GM18502 (cell line): ENCODE measurements around the gene XPC.
"Not testable (repeated sequence)": the region's sequence is repeated elsewhere in the genome, so short reads cannot be mapped to it uniquely, and the experiment has no call there.

Source experiments
- ATAC-seq: cut with Tn5 transposase; IDR thresholded peaks from one replicate; pipeline ENCODE4 v1.9.1; 2021; ENCODE audit warnings: mild to moderate bottlenecking; ENCODE audit not compliant: unreplicated experiment, poor library complexity

The XPC gene

DNA sequence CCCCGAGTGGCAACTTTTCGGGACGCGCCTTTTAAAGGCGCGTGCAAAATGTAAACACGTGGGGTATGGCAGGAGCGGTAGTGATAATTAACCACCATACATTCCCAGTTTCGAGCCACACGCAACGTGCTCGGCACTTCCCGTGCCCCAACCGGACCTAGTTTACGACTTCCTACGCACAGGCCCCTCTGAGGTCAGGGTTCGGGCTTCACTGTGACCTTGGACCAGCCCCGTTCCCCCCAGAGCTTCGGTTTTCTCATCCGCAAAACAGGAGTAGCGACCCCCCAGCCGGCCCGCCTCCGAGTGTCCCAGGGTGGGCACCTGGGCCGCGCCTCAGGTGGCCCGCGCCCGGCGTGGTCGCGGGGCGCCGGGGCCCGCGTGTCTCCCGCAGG lies 54.2 kb downstream of the XPC start:
- ATAC-seq: peak; percentile 46

DNA sequence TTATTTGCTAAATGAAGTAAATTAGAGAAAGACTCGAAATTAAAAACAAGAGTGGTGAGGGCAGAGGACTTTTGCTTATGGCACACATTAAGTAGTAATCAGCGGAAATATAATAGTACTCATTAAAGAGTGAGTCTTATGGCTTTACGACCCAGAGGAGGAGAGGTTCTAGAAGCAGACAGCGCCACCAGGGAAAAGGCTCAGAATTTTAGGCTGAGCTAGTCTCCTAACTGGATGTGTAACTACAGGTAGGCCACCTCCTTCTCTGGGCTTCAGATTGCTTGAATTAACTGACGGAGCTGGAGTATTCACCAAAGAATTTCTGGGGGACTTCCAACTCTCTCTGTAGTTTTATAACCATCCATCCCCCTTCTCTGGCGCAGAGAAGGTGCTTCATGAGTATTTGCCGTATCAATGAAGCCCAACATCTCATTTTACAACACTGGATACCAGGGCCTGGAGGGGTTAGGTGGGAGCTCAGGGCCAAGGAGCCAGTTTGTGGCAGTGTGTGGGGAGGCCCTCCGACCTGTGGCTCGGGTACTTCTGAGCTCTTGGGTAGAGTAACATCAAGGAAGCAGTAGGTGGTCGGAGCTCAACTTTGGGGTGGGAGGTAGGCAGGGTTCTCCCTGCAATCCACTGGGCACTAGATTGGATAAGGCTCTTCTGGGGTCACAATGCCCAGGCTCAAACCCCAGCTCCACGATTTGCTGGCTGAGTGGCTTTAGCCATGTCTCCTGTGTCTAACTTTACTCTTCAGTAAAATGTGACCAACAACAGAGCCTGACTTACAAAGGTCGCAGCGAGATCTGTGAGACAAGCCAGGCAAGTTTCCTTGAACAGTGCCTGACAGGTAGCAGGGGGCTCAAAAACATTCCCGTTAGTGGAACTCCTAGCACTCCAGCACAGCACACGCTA lies 54.8 kb downstream of the XPC start:
- ATAC-seq: no peak

DNA sequence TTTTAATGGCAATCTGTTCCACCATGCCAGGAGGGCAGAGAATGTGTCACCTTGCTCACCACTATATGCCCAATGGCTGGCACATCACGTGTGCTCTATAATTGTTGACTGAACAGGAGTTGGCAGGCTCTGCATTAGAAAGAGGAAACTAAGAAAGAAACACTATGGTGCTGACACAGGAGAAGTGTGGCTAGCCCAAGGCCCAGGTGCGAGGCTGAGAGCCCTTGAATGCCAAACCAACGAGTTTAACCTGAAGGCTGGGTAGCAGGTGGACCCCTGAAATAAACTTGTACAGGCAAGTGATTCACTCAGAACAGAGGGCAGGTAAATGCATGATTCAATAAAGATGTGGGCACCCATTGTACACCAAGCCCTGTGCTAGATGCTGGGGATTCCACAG lies 56.1 kb downstream of the XPC start:
- no peak for ATAC-seq

DNA sequence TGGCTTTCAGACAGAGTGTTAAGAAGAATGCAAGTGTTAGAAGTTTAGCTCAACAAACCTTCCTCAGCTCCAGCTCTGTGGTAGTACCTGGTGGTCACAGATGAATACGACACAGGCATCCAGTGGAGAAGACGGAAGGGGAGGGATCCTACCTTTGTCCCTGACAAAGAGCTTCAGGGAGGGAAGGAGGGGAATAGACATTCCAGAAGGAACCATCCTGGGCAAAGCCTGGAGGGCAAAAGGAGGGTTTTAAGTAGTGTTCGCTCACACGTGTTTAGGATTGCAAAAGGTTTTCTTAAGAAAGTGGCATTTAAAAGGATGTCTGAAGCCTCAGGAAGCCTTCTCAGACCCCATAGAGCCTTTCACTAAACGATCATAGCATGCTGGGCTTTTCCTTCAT lies 56.5 kb downstream of the XPC start:
- no peak for ATAC-seq

DNA sequence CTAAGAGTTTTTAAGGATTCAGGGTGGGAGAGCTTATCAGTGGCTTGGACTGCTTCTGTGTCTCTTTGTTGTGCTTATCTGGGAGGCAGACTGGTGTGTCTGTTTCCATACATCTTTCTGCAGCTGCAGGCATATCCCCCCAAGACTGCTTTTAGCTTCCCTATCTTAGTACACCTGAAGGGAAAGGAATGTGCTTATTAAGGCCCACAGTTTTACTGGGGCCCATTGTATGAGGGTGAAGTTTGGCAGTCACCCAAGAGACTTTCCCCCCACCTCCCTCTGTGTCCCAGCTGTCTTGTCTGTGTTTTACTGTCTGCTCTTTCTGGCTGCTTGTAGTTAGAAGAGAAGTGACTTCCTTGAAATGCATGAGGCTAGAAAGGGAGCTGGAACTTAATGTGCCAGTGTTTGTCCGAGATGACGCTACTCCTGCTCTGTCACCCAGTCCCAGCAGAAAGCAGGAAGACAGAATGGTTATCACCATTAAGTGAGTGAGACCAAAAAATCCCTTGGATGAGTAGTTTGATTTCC lies 57.4 kb downstream of the XPC start:
- not testable (repeated sequence) for ATAC-seq

DNA sequence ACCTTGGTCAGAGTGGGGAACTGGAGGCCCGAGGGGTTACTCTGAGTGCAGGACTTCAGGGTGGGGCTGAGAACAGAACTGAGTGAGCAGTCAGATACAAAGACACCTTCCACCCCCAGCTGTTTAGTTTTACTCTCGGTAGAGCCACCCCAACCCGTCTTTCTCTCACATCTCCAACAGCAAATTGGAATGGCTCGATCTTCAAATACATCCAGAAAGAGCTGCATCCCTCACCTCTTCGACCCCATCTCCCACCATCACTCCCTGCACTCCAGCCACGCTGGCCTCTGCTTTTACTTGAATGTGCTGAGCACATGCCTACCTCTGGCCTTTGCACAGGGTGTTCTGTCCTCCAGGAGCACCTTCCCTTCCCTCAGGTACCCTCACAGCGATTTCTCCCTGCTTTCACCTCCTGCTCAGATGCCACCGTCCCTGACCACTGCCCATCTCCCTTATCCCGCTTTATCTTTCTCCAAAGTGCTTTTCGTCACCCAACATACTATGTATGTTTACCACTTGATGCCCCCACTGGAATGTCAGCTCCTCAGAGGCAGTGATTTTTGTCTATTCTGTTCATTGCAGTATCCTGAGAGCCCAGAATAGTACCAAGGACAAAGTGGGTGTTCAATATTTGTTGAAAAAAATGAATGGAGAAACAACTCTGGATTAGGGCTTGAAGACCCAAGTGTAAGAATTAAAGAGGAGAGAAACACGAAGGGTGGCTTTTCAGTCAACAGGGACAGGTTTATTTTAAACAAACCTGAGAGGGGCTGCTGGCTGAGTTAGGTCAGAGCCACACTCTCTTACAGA lies 58.1 kb downstream of the XPC start:
- no peak for ATAC-seq

DNA sequence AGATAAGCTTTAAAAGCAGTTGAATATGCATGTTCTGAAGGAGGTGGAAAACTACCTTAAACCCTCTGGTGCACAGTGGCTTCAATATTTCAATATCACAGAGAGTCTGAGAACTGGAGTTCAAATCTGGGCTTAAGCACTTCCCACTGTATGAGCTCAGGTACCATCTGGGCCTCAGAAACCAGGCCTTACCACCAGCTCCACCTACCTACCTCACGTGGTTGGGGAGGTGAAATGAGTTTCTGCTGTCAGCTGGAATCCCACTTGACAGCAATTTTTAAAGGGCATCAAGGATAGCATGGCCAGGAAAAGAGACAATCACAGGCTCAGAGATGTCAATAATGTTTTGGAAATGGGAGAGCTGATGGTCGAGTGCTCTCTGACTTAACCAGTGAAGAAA lies 58.8 kb downstream of the XPC start:
- no peak for ATAC-seq

GRCh38 chr3:14118400-14119381 lies 59.7 kb downstream of the XPC start:
- no peak for ATAC-seq

GRCh38 chr3:14117468-14118399 lies 60.7 kb downstream of the XPC start:
- ATAC-seq: no peak

DNA sequence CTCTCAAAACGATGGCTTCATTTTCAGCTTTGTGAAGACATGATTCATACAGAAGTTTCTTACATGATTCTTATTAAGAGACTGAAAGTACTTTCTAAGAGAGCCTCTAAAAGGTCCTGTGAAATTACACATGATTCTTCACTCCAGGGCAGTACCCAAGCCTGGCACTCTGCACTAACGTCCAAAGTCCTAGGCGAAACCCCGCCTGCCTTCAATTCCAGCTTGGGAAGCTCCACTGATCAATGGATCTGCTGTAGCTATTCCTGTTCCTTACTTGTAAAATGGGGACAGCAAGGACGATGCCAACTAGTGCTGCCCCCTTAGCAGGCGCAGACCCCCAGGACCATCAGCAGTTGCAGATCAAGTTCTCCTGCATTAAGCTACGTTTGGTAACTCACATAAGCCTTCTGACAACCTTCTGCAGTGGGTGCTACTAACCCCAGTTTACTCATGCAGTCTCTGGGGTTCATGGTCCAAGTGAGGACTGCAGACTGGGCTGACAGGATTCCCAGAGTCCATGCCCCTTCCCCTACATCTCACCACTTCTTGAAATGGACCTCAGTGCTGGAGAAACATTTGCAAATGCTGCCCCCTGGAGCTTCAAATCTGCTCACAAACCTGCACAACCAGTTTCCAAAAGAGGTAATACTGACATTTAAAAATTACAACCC lies 64.3 kb downstream of the XPC start:
- no peak for ATAC-seq

DNA sequence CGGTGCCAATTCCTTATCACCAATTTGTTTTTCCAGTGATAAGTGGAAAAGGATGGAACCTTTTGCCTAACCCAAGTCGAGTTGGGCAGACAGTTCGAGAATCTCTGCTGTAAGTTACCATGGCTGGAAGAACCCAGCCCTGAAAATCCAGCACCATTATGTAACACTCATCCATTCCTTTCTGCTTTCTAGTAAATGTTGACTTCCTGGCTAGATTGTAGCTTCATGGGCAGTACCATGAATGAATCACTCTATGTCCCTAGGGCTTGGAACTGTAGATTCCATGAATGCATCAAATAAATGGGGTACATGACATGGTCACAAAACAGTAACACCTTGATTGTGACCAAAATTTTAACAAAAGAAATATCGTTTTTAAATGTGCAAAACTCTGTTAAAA lies 67.7 kb downstream of the XPC start:
- no peak for ATAC-seq

DNA sequence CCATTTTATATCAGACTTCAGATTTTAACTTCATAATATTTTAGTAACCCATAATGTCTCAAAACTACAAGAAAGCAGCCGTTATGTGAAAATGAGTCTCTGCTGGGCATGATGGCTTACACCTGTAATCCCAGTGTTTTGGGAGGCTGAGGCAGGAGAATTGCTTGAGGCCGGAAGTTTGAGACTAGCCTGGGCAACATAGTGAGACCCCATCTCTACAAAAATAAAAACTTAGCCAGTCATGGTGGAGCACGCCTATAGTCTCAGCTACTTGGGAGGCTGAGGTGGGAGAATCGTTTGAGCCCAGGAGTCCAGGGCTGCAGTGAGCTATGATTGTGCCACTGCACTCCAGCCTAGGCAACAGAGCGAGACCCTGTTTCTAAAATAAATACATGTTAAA lies 68.6 kb downstream of the XPC start:
- not testable (repeated sequence) for ATAC-seq

- no peak for ATAC-seq
These were observed 80.6 kb downstream of the XPC start for GRCh38 chr3:14097616-14098391.

- no peak for ATAC-seq
These were observed 81.7 kb downstream of the XPC start for GRCh38 chr3:14096742-14097141.
